Measurements from ENCODE around the gene HPSE.
A peak's percentile ranks its signal among the peaks of the same experiment; 100 is the strongest.

The HPSE gene

GRCh38 chr4:83334425-83335241, at the start of gene HPSE:
TSS of gene HPSE (minus strand) at chr4:83334848. CDS start at chr4:83334782, 66 bp downstream.
- no peak for DNase-seq (ENCODE audit: low read depth, low spot score)

DNA sequence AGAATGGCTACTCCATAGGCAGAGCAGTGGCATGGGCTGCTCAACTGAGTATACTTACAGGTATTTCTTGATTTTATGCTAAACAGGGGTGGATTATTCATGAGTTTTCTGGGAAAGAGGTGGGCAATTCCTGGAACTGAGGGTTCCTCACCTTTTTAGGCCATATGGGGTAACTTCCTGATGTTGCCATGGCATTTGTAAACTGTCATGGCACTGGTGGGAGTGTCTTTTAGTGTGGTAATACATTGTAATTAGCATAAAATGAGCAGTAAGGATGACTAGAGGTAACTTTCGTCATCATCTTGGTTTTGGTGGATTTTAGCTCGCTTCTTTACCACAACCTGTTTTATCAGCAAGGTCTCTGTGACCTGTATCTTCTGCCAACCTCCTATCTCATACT, 48.2 kb upstream of the HPSE start:
- DNase-seq (ENCODE audit: low read depth, low spot score) = no peak

- DNase-seq (ENCODE audit: low read depth, low spot score) = no peak
Measured at GRCh38 chr4:83381173-83381572, 46.5 kb upstream of the HPSE start.

DNA sequence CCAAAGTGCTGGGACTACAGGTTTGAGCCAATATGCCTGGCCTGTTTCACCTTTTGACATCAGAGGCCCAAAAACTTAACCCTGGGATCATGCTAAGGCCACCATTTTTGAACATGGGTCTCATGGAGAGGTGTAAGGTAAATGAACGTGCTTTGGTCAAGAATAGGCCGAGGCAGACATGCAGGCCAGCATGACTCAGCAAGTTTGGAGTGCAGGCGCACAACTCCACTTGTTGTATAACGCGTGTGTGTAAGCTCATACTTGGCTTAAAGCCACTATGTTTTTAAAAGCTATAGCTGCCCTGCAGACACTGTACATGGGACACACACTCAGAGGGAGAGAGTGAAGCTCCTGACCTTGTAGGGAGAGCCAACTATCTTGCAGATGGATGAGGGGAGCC, 43.8 kb upstream of the HPSE start:
- no peak for DNase-seq (ENCODE audit: low read depth, low spot score)

DNA sequence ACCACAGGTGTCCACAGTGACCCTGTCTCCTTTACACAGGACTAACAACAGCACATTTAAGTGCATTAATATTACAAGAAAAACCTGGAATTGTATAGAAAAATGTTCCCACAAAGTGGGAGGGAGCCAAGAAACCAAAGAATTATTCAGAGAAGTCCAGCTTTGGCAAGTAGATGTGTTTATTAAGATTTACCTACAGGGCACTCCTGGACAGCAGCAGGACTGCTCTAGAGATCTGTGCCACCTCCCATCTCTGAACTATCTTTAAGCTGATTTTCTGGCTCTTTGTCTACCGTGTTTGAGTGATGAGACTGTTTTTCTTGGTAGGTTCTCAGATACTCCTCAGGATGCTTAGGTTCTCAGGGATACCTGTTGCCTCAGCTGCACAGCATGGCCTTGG, 38.3 kb upstream of the HPSE start:
- no peak for DNase-seq (ENCODE audit: low read depth, low spot score)

DNA sequence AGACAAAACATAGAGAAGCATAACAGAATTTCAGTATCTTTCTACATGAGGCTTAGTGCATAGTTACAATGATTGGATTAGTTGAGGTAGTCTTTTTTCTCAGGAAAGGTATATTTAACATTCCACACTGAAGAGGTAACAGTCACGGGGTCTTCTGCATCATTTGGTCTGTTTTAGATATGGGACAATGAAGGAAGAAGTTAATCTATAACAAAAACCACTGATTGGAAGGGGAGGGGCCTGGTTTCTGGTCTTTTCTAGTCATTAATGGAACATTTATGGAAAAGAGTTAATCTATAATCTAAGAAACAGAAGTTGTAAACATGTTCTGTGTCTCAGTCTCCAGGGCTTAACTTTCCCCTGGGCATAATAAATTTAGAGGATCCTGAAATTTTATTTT, 37.3 kb upstream of the HPSE start:
- no peak for DNase-seq (ENCODE audit: low read depth, low spot score)

DNA sequence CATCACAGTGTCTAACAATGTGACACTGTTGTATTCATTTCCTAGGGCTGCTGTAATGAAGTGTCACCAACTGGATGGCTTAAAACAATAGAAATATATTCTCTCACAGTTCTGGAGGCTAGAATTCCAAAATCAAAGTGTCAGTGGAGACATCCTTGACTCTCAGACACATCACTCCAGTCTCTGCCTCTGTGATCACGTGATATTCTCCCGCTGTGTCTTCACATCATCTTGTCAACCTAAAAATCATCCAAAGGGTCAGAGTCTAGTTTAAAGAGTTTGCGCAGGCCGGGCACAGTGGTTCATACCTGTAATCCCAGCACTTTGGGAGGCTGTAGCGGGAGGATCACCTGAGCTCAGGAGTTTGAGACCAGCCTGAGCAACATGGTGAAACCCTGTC, 36.6 kb upstream of the HPSE start:
- DNase-seq (ENCODE audit: low read depth, low spot score) = no peak

DNA sequence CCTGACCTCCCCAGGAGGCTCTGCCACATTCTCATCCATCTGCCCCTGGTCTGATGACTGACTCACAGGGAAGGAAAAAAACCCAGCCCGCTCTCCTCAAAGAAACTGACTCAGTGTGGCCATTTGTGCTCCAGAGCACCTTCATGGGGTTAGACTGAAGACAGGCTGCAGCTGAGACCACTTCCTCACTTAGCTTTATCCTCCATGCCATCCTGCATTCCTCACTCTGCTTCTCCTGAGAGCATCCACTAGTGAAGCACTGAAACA, 35.9 kb upstream of the HPSE start:
- DNase-seq (ENCODE audit: low read depth, low spot score) = no peak

GRCh38 chr4:83369831-83370639, 35.4 kb upstream of the HPSE start:
- no peak for DNase-seq (ENCODE audit: low read depth, low spot score)

DNA sequence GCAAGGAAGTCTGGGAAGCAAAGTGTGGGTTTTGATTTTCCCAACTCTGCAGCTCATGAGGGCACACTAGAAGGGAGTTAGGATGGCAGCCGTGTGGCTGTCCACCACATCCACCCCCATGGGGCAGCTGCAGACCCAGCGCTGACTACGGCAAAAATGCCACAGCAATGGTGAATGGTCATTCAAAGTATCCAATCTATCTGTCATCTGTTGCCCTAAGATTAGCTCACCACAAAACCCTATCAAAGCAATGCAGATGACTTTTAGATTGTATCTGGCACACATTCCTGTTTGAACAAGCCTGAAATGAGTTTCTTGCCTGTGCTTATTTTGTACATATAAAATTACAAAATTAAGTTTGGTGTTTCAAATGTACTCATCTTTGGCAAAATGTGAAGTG, 29.7 kb upstream of the HPSE start:
- DNase-seq (ENCODE audit: low read depth, low spot score) = no peak

DNA sequence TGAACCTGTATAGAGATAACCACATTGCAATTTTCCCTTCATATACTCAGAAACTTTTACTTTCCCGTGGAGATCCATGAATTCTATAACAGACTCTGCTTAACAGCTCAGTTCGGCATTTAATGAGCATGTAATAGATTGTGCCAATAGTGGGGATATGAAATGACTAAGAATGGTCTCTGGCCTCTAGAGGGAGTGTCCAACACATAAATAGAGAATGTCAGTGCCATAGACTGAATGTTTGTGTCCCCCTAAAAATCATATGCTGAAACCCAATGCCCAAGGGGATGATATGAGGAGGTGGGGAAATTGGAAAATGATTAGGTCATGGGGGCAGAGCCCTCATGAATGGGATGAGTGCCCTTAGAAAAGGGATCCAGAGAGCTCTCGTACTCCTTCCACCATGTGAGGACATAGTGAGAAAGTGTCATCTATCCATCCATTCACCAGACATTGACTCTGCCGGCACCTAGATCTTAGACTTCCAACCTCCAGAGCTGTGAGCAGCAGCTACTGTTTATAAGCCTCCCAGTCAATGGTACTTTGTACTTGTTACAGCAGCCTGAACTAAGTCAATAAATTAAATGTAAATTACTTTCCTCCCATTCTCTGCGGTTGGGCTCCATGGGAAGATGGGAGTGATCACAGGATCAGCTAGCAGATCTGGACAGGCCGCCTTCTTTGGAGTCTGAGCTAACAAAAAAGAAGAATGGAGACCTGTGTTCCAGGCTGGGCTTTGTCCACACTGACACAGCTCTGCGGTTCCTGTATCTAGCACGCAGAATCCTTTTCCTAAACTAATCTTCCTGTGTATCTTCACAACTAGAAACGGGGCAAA, 28.1 kb upstream of the HPSE start:
- DNase-seq (ENCODE audit: low read depth, low spot score) = no peak

- no peak for DNase-seq (ENCODE audit: low read depth, low spot score)
Measured at GRCh38 chr4:83361416-83362103, 26.9 kb upstream of the HPSE start.

GRCh38 chr4:83360018-83360417, 25.4 kb upstream of the HPSE start:
- no peak for DNase-seq (ENCODE audit: low read depth, low spot score)

- DNase-seq (ENCODE audit: low read depth, low spot score) = no peak
Measured at GRCh38 chr4:83358410-83358809, 23.8 kb upstream of the HPSE start.

- peak; percentile 57 for DNase-seq (ENCODE audit: low read depth, low spot score)
Measured at GRCh38 chr4:83356899-83357661, 22.4 kb upstream of the HPSE start.

GRCh38 chr4:83353516-83353915, 18.9 kb upstream of the HPSE start:
- DNase-seq (ENCODE audit: low read depth, low spot score) = no peak

- no peak for DNase-seq (ENCODE audit: low read depth, low spot score)
Measured at GRCh38 chr4:83348074-83348473, 13.4 kb upstream of the HPSE start.

DNA sequence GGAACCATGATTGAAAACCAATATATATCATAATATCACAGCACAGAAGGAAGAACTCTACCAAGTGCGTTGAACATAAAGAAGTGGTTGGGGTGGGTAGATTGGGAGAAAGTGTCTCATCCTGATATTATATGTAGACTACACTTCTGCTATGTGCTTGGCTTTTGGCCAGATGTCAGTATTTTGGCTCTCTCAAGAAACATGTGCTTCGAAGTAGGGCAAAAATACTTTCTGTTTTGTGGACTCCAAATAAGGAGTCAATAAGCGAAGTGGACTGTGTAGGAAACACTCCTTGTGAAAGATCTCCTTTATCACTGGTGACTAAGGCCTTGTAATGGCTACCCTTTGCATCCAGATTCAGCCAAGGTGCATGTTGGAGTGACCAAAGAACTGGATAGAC, 7.8 kb upstream of the HPSE start:
- no peak for DNase-seq (ENCODE audit: low read depth, low spot score)

- no peak for DNase-seq (ENCODE audit: low read depth, low spot score)
Measured at GRCh38 chr4:83340692-83341343, 6.2 kb upstream of the HPSE start.

- DNase-seq (ENCODE audit: low read depth, low spot score) = no peak
Measured at GRCh38 chr4:83339573-83339972, 4.9 kb upstream of the HPSE start.

DNA sequence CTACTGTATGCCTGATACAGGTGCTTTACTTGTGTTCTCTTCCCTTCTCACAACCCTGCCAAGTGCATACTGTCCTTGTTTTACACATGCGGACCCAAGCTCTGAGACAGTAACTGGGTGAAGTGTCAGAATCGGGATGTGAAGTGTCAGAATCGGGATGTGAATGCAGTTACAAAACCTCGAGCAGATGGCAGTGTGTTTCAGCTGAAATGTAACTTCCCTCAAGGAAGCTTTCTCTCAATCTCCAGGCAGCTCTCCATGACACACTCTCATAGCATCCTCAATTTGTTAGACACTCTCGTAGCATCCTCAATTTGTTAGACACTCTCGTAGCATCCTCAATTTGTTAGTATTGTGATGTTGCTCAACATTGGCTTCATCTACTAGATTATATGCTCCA, 1.1 kb upstream of the HPSE start:
- no peak for DNase-seq (ENCODE audit: low read depth, low spot score)

Measured in smooth muscle cell of the brain vasculature (primary cell).